A673 (cell line): Measurements from ENCODE around the gene PNN. TPM values are rescaled to one million over a fixed set of nuclear protein-coding genes. Genes with fewer than 3 reads are reported as not detected.

Source experiments
- BruUV-seq: library from RNA; stranded (reverse); fragments of 400-500 nt; replicated peaks from 2 replicates; lab custom pipeline; 2021; lab: Mats Ljungman, UMichigan
- CTCF ChIA-PET: fragments of 300-600 bp; sonication (Branson Sonifier 250); formaldehyde crosslinking; loops from one replicate; lab custom pipeline; 2022; ENCODE audit warnings: antibody characterized with exemption; lab: Charles Lee
- POLR2A ChIA-PET: fragments of 300-600 bp; sonication (Branson Sonifier 250); formaldehyde crosslinking; loops from one replicate; lab custom pipeline; 2022; ENCODE audit warnings: antibody characterized with exemption; ENCODE audit not compliant: low non-redundant PET; lab: Charles Lee
- DNase-seq: peaks from one replicate; pipeline ENCODE4 v3.0.0-alpha.2; 2015; ENCODE audit warnings: low spot score
- H3K27ac ChIP-seq: fragments of 200-600 bp; sonication (generic); 2 replicates; pipeline ENCODE4 v1.5.1; 2016; ENCODE audit warnings: mixed run types, low read depth, mild to moderate bottlenecking, mixed read lengths, antibody characterized with exemption, low read length; ENCODE audit not compliant: poor library complexity, severe bottlenecking
- H3K27me3 ChIP-seq: fragments of 200-600 bp; sonication (generic); replicated peaks from 2 replicates; pipeline ENCODE4 v1.6.1; 2017; ENCODE audit warnings: mixed run types, low read depth, mild to moderate bottlenecking, mixed read lengths, antibody characterized with exemption, low read length; ENCODE audit not compliant: insufficient read depth, poor library complexity
- H3K36me3 ChIP-seq: fragments of 200-600 bp; sonication (generic); 2 replicates; pipeline ENCODE4 v1.6.1; 2016; ENCODE audit warnings: mixed run types, mild to moderate bottlenecking, mixed read lengths, antibody characterized with exemption, low read length; ENCODE audit not compliant: insufficient read depth, poor library complexity, severe bottlenecking
- H3K4me1 ChIP-seq: fragments of 200-600 bp; sonication (generic); 2 replicates; pipeline ENCODE4 v1.6.1; 2017; ENCODE audit warnings: mixed run types, mild to moderate bottlenecking, mixed read lengths, antibody characterized with exemption, low read length; ENCODE audit not compliant: insufficient read depth, poor library complexity, severe bottlenecking
- H3K4me3 ChIP-seq: fragments of 200-600 bp; sonication (generic); 2 replicates; pipeline ENCODE4 v1.5.1; 2016; ENCODE audit warnings: low read depth, mixed run types, mild to moderate bottlenecking, mixed read lengths, low read length; ENCODE audit not compliant: poor library complexity, severe bottlenecking
- H3K9me3 ChIP-seq: fragments of 200-600 bp; sonication (generic); 2 replicates; pipeline ENCODE4 v1.6.1; 2016; ENCODE audit warnings: mixed run types, low read depth, mild to moderate bottlenecking, mixed read lengths, antibody characterized with exemption, low read length; ENCODE audit not compliant: poor library complexity, severe bottlenecking
- CTCF ChIP-seq: fragments of 300-800, 200-600 bp; sonication (generic); conservative IDR thresholded peaks from 2 replicates; pipeline ENCODE4 v1.5.1; 2017; ENCODE audit warnings: low read depth, mild to moderate bottlenecking, antibody characterized with exemption, low read length, moderate library complexity, mixed read lengths
- EZH2 ChIP-seq: fragments of 200-600 bp; sonication (generic); IDR thresholded peaks from 2 replicates; pipeline ENCODE4 v1.6.1; 2017; ENCODE audit warnings: borderline replicate concordance, low read depth, mild to moderate bottlenecking, mixed read lengths, antibody characterized with exemption, low read length; ENCODE audit not compliant: poor library complexity, severe bottlenecking
- intact Hi-C: fragments of 100-400 bp; cut with micrococcal nuclease; formaldehyde crosslinking; loops from one replicate; pipeline ENCODE4 v1.10.0; 2022; ENCODE audit not compliant: unreplicated experiment
- total RNA-seq: library from RNA; stranded (reverse); gene quantifications from 2 replicates; pipeline ENCODE4 v1.2.3, GENCODE V29; 2021

Gene PNN
- total RNA-seq, 1 experiment from 2014 or later, result 146 TPM

- Histone ChIP-seq H3K36me3 (peaks cover 18% of the 10 kb centered on the region), H3K4me1 (no peaks in the 10 kb centered on the region), H3K4me3 (no peak overlapping the region), H3K9me3 (no peaks in the 10 kb centered on the region), H3K27ac (no peak overlapping the region), H3K27me3 (no peaks in the 10 kb centered on the region)
- ChIA-PET CTCF (no interaction called here), POLR2A (no interaction called here)
- DNase-seq, result no peak
- BruUV-seq, result no TSS peak
- no peak for TF ChIP-seq CTCF
- no peak for TF ChIP-seq EZH2
- intact Hi-C loops, result no loop called here
Observed at GRCh38 chr14:39154594-39155189, 20.4 kb upstream of the PNN start.

GRCh38 chr14:39157491-39157890, 17.6 kb upstream of the PNN start:
- Histone ChIP-seq H3K36me3 (peaks cover 13% of the 10 kb centered on the region), H3K4me3 (no peak overlapping the region), H3K4me1 (no peaks in the 10 kb centered on the region), H3K9me3 (no peaks in the 10 kb centered on the region), H3K27me3 (no peaks in the 10 kb centered on the region), H3K27ac (no peak overlapping the region)
- intact Hi-C loops, result no loop called here
- POLR2A ChIA-PET, result no interaction called here
- CTCF ChIA-PET, result no interaction called here
- DNase-seq, result no peak
- TF ChIP-seq CTCF, result no peak
- no peak for TF ChIP-seq EZH2
- no TSS peak for BruUV-seq

GRCh38 chr14:39158222-39158858, 16.7 kb upstream of the PNN start:
- intact Hi-C loops, result no loop called here
- ChIA-PET POLR2A (no interaction called here), CTCF (no interaction called here)

More at GRCh38 chr14:39158222-39158858, 16.7 kb upstream of the PNN start:
- no peaks in the 10 kb centered on the region for H3K4me1 ChIP-seq
- no peaks in the 10 kb centered on the region for H3K27me3 ChIP-seq
- H3K9me3 ChIP-seq, result no peaks in the 10 kb centered on the region
- no peak overlapping the region for H3K27ac ChIP-seq
- TF ChIP-seq EZH2, result no peak
- TF ChIP-seq CTCF, result no peak
- H3K36me3 ChIP-seq, result peaks cover 8% of the 10 kb centered on the region
- H3K4me3 ChIP-seq, result no peak overlapping the region
- BruUV-seq, result no TSS peak
- DNase-seq, result no peak
